ENCODE measurements around the gene GOLGA8R. TPM values are rescaled to one million over a fixed set of nuclear protein-coding genes. Genes with fewer than 3 reads are reported as not detected.
"Not testable (repeated sequence)": the region's sequence is repeated elsewhere in the genome, so short reads cannot be mapped to it uniquely, and the experiment has no call there.

Gene GOLGA8R
- total RNA-seq, 2 experiments from 2014 or later, result 1.1 to 1.6 TPM

GRCh38 chr15:30377082-30377413 is 37.0 kb downstream of the GOLGA8R start:
- H3K4me3 Mint-ChIP-seq; H3K4me1 Mint-ChIP-seq (ENCODE audit: low read depth); intact Hi-C loops (cut with micrococcal nuclease); DNase-seq; H3K9me3 Mint-ChIP-seq; H3K27ac Mint-ChIP-seq; CTCF ChIA-PET; H3K36me3 Mint-ChIP-seq (ENCODE audit: low read depth); H3K27me3 Mint-ChIP-seq (ENCODE audit: low read depth): not testable (repeated sequence)

- not testable (repeated sequence) for H3K27me3 Mint-ChIP-seq (ENCODE audit: low read depth)
These were observed 37.5 kb downstream of the GOLGA8R start for GRCh38 chr15:30376375-30377081.

GRCh38 chr15:30375872-30376271 is 38.2 kb downstream of the GOLGA8R start:
- H3K9me3 Mint-ChIP-seq; H3K27me3 Mint-ChIP-seq (ENCODE audit: low read depth); H3K4me3 Mint-ChIP-seq; H3K36me3 Mint-ChIP-seq (ENCODE audit: low read depth); intact Hi-C loops (cut with micrococcal nuclease); DNase-seq; CTCF ChIA-PET; H3K27ac Mint-ChIP-seq; H3K4me1 Mint-ChIP-seq (ENCODE audit: low read depth): not testable (repeated sequence)

More at GRCh38 chr15:30376375-30377081, 37.5 kb downstream of the GOLGA8R start:
- H3K36me3 Mint-ChIP-seq (ENCODE audit: low read depth); CTCF ChIA-PET; H3K4me1 Mint-ChIP-seq (ENCODE audit: low read depth); H3K27ac Mint-ChIP-seq; H3K4me3 Mint-ChIP-seq; intact Hi-C loops (cut with micrococcal nuclease); DNase-seq; H3K9me3 Mint-ChIP-seq: not testable (repeated sequence)

GRCh38 chr15:30374862-30375261 is 39.2 kb downstream of the GOLGA8R start:
- H3K9me3 Mint-ChIP-seq; H3K4me3 Mint-ChIP-seq; CTCF ChIA-PET; H3K27ac Mint-ChIP-seq; intact Hi-C loops (cut with micrococcal nuclease); H3K4me1 Mint-ChIP-seq (ENCODE audit: low read depth); DNase-seq; H3K36me3 Mint-ChIP-seq (ENCODE audit: low read depth); H3K27me3 Mint-ChIP-seq (ENCODE audit: low read depth): not testable (repeated sequence)

- H3K4me3 Mint-ChIP-seq; H3K9me3 Mint-ChIP-seq; DNase-seq; H3K36me3 Mint-ChIP-seq (ENCODE audit: low read depth); intact Hi-C loops (cut with micrococcal nuclease); H3K4me1 Mint-ChIP-seq (ENCODE audit: low read depth); CTCF ChIA-PET; H3K27ac Mint-ChIP-seq; H3K27me3 Mint-ChIP-seq (ENCODE audit: low read depth): not testable (repeated sequence)
These were observed 45.8 kb downstream of the GOLGA8R start for GRCh38 chr15:30368271-30368670.

- H3K9me3 Mint-ChIP-seq; H3K4me3 Mint-ChIP-seq; H3K27ac Mint-ChIP-seq; H3K36me3 Mint-ChIP-seq (ENCODE audit: low read depth); DNase-seq; intact Hi-C loops (cut with micrococcal nuclease); H3K27me3 Mint-ChIP-seq (ENCODE audit: low read depth); H3K4me1 Mint-ChIP-seq (ENCODE audit: low read depth); CTCF ChIA-PET: not testable (repeated sequence)
These were observed 46.8 kb downstream of the GOLGA8R start for GRCh38 chr15:30367246-30367645.

- H3K4me1 Mint-ChIP-seq (ENCODE audit: low read depth); H3K27me3 Mint-ChIP-seq (ENCODE audit: low read depth); H3K9me3 Mint-ChIP-seq; intact Hi-C loops (cut with micrococcal nuclease); H3K27ac Mint-ChIP-seq; H3K4me3 Mint-ChIP-seq; CTCF ChIA-PET; DNase-seq; H3K36me3 Mint-ChIP-seq (ENCODE audit: low read depth): not testable (repeated sequence)
These were observed 52.7 kb downstream of the GOLGA8R start for GRCh38 chr15:30361404-30361803.

- H3K36me3 Mint-ChIP-seq (ENCODE audit: low read depth); H3K27ac Mint-ChIP-seq: not testable (repeated sequence)
These were observed 53.1 kb downstream of the GOLGA8R start for GRCh38 chr15:30360990-30361389.

GRCh38 chr15:30355043-30355442 is 59.0 kb downstream of the GOLGA8R start:
- CTCF ChIA-PET; H3K36me3 Mint-ChIP-seq (ENCODE audit: low read depth); H3K27ac Mint-ChIP-seq; H3K9me3 Mint-ChIP-seq; H3K4me3 Mint-ChIP-seq; H3K4me1 Mint-ChIP-seq (ENCODE audit: low read depth); H3K27me3 Mint-ChIP-seq (ENCODE audit: low read depth); intact Hi-C loops (cut with micrococcal nuclease); DNase-seq: not testable (repeated sequence)

More at GRCh38 chr15:30360990-30361389, 53.1 kb downstream of the GOLGA8R start:
- H3K27me3 Mint-ChIP-seq (ENCODE audit: low read depth); CTCF ChIA-PET; H3K4me1 Mint-ChIP-seq (ENCODE audit: low read depth); intact Hi-C loops (cut with micrococcal nuclease); DNase-seq; H3K4me3 Mint-ChIP-seq; H3K9me3 Mint-ChIP-seq: not testable (repeated sequence)

Other genes starting within 250 kb of the GOLGA8R start
- not detected for gene CHRFAM7A, start 20.7 kb downstream of the GOLGA8R start, total RNA-seq
- gene GOLGA8Q, start 137.8 kb upstream of the GOLGA8R start, total RNA-seq, result under 1 TPM; 0.20 to 0.29 TPM
- gene GOLGA8H, start 189.8 kb upstream of the GOLGA8R start, total RNA-seq, result not detected